Heart right ventricle (tissue), 16 donors: ENCODE results near the gene MEF2C. TPM values are rescaled to one million over a fixed set of nuclear protein-coding genes. Genes with fewer than 3 reads are reported as not detected.

ENCODE experiments used
- ATAC-seq, 8 donors: fragments of 200-7000 bp; cut with Tn5 transposase; one replicate each; pipeline ENCODE4 v1.9.1; 2020; ENCODE audit warnings: mild to moderate bottlenecking in 8 of 8, moderate library complexity in 8 of 8, moderate number of reproducible peaks in 1 of 8
- DNase-seq, 2 donors: peaks; one replicate each; pipeline ENCODE4 v3.0.0-alpha.2; 2020
- H3K27ac ChIP-seq, 10 donors: fragments of 200-600 bp; sonication (generic) in 2 of 10; one replicate each; pipeline versions ENCODE4 v1.5.0 to v1.8.0; 2020 to 2022; ENCODE audit warnings: mild to moderate bottlenecking in 3 of 10
- H3K27me3 ChIP-seq, 7 donors: fragments of 200-600 bp; one replicate each; pipeline ENCODE4 v1.8.0; 2021 to 2022; ENCODE audit warnings: mild to moderate bottlenecking in 2 of 7
- H3K36me3 ChIP-seq, 9 donors: fragments of 200-600 bp; sonication (generic) in 1 of 9; one replicate each; pipeline versions ENCODE4 v1.5.0 to v1.8.0; 2020 to 2022; ENCODE audit warnings: mild to moderate bottlenecking in 2 of 9
- H3K4me1 ChIP-seq, 9 donors: fragments of 200-600 bp; sonication (generic) in 1 of 9; one replicate each; pipeline versions ENCODE4 v1.5.0 to v1.8.0; 2020 to 2022; ENCODE audit warnings: mild to moderate bottlenecking in 4 of 9
- H3K4me3 ChIP-seq, 10 donors: fragments of 200-600 bp; sonication (generic) in 2 of 10; one replicate each; pipeline versions ENCODE4 v1.5.0 to v1.8.0; 2020 to 2022; ENCODE audit warnings: mild to moderate bottlenecking in 7 of 10, moderate library complexity in 2 of 10
- H3K9me3 ChIP-seq, 11 donors: fragments of 200-600 bp in 10 of 11; sonication (generic) in 2 of 11; one replicate each; pipeline versions ENCODE4 v1.5.0 to v1.8.0; 2013 to 2022; ENCODE audit warnings: mild to moderate bottlenecking in 2 of 11, control low read depth in 1 of 11, moderate library complexity in 1 of 11
- WGBS, 2 donors: extraction: QIAGEN DNeasy Blood & Tissue Kit; methylation state at CpG; one replicate each; pipeline ENCODE4 v1.1.7; 2013; ENCODE audit warnings: inconsistent platforms in 1 of 2; 5-methylcytosine and 5-hydroxymethylcytosine counted together
- intact Hi-C, 10 donors: fragments of 100-400 bp; cut with DNase I; formaldehyde crosslinking; loops; one replicate each; pipeline versions ENCODE4 v1.11.1 to v1.14.2; 2022
- polyA plus RNA-seq, 2 donors: library from polyadenylated mRNA; stranded (reverse); fragments of 200-250 nt; gene quantifications; one replicate each; pipeline ENCODE4 v1.2.3, GENCODE V29; 2013
- total RNA-seq, 10 donors: library from RNA; stranded (reverse); fragmentation: NEBNext Ultra II Directional in 3 of 10; extraction: Animal tissue kit (Norgen Biotek cat#: 25700) in 3 of 10; gene quantifications; one replicate each; pipeline versions ENCODE4 v1.2.1 to v1.2.4, GENCODE V29; 2021 to 2023
- TF ChIP-seq, protein P1 (sequence below), 9 donors: fragments of 200-600 bp; sonication (generic) in 2 of 9; IDR thresholded peaks; one replicate each; pipeline versions ENCODE4 v1.5.0 to v1.8.0; 2021 to 2022; ENCODE audit warnings: antibody characterized with exemption in 9 of 9, mild to moderate bottlenecking in 5 of 9, moderate library complexity in 1 of 9
- donor health status: Arrhythmogenic right ventricular cardiomyopathy.
- donor health status: ischemic (EF 13 %, LVEDD 7.1; RV severe dilation, severe dysfunction).
- donor health status: healthy with polysubstance abuse.
- donor health status: DM: no; HTN: yes; CAD: no.
- donor health status: DM: no; HTN: no; CAD: no.
- donor health status: ischemic (EF 25% LVEDD 6.9; RV normal size, moderate dysfunction).
- donor health status: ischemic (EF 25% LVEDD 5.7; RV mildly dilated, moderate dysfunction).
- donor health status: healthy.
- donor health status: DM: yes; HTN: yes; CAD: no.
- donor health status: Ischemic cardiomyopathy.
- donor health status: ischemic (EF 35%, LVEDD 5.7; RV mildly dilated, moderate dysfunction).
- donor health status: nonischemic (EF 11% LVEDD 7.7; RV severe dilation, severe dysfunction).
- donor health status: DM: yes; HTN: yes; CAD: no.
- donor health status: PGD.
- donor health status: ischemic (EF 29% LVEDD 5.4; RV normal size, mild dysfunction).
- donor health status: nonischemic (EF 23%, LVEDD 6.1; RV moderate dilation, normal function).

The MEF2C gene
- total and polyA plus RNA-seq, 12 donors = 11.2 to 88.7 (median 66.3) TPM

- Histone ChIP-seq H3K4me3 (peak overlapping the region in 7 of 10 donors; percentile 1 to 83 (median 69)), H3K9me3 (no peaks in the 10 kb centered on the region), H3K36me3 (no peaks in the 10 kb centered on the region), H3K4me1 (peaks cover 3 to 76% (median 54%) of the 10 kb centered on the region in 9 donors), H3K27ac (peak overlapping the region in 9 of 10 donors; percentile 24 to 95 (median 48)), H3K27me3 (no peaks in the 10 kb centered on the region)
- 18 to 22% methylated on average over 2 of the region's 2 CpGs for WGBS, 2 donors
- intact Hi-C loops = loop anchor here in 1 of 10 donors (5.0 kb wide), 1 partner anchor 36 kb away; no protein-coding TSS in a partner anchor
- TF ChIP-seq, protein P1, sequence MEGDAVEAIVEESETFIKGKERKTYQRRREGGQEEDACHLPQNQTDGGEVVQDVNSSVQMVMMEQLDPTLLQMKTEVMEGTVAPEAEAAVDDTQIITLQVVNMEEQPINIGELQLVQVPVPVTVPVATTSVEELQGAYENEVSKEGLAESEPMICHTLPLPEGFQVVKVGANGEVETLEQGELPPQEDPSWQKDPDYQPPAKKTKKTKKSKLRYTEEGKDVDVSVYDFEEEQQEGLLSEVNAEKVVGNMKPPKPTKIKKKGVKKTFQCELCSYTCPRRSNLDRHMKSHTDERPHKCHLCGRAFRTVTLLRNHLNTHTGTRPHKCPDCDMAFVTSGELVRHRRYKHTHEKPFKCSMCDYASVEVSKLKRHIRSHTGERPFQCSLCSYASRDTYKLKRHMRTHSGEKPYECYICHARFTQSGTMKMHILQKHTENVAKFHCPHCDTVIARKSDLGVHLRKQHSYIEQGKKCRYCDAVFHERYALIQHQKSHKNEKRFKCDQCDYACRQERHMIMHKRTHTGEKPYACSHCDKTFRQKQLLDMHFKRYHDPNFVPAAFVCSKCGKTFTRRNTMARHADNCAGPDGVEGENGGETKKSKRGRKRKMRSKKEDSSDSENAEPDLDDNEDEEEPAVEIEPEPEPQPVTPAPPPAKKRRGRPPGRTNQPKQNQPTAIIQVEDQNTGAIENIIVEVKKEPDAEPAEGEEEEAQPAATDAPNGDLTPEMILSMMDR (IDR thresholded peaks at IDR 0.05) = no peak
- ATAC-seq (peak in 5 of 8 donors; percentile 27 to 46 (median 34)), DNase-seq (no peak)
Observed at GRCh38 chr5:88877826-88878225, 5.2 kb downstream of the MEF2C start.

DNA sequence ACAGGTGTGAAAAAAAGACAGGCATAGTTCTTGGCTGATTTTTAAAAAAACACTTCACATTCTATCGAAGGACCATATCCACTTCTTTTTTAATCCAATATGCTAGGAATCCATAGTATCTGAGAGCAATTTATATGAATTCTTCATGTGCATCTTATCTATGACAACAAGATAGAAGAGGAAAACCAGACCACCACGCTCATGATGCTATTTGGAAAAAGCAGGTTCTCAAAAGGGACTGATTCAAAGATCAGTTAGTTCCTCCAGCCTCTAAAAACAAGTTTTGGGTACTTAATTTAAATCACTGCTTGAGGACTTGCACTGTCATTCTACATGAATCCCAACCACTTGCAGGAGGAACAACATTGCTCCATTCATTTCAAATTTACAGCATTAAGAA lies 6.3 kb downstream of the MEF2C start:
- DNase-seq (no peak), ATAC-seq (no peak)
- TF ChIP-seq, protein P1 (IDR thresholded peaks at IDR 0.05) = no peak
- H3K27me3 ChIP-seq = no peaks in the 10 kb centered on the region
- WGBS, 2 donors = 24 to 31% methylated on average over 2 of the region's 2 CpGs
- H3K9me3 ChIP-seq = no peaks in the 10 kb centered on the region
- peaks cover 3 to 85% (median 63%) of the 10 kb centered on the region in 9 donors for H3K4me1 ChIP-seq
- intact Hi-C loops = loop anchor here in 1 of 10 donors (5.0 kb wide), 1 partner anchor 34 kb away; no protein-coding TSS in a partner anchor
- H3K4me3 ChIP-seq = peak overlapping the region in 6 of 10 donors; percentile 12 to 83 (median 66)
- H3K27ac ChIP-seq = peak overlapping the region in 8 of 10 donors; percentile 24 to 95 (median 68)
- H3K36me3 ChIP-seq = no peaks in the 10 kb centered on the region

DNA sequence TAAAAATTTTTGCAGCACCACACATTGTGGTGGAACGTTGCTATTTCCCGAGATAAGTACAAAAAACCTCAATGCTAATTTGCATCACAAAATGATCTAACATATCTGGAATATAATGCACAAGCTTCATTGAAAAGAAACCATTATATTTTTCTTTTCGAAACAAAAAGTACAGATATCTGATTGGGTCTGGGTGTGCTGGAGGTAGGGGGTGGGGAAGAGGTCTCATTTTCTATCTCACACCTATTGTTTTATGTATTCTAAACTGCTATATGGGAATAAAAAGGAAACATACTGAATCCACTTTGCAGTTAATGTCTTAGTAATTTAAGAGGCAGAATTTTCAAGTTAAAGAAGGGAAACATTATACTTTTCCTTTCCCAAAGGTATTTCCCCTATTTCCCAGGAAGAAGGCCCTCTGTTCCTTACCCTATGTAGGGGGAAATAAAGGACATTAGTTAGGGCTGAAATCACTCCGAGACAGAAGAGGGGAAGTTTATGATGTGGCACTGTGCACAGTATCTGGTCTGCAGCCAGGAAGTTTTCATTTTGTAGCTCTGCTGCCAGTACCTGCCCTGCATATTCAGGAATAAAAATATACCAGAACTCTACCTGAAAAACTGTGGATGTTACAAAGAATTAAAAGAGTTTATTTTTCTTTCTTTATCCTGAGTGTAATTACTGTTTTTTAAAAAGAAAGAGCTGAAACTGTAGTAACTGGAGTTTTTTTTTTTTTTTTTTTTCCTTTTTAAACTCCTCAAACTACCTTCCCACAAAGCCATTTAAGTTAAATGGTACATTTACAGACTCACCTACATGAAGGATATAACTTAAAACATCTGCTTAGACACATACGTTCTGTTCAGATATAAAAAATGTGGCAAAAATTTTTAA lies 7.4 kb downstream of the MEF2C start:
- 24 to 27% methylated on average over 5 of the region's 5 CpGs for WGBS, 2 donors
- ATAC-seq = peak in 7 of 8 donors; percentile 45 to 74 (median 60)
- no peak for DNase-seq
- TF ChIP-seq, protein P1 (IDR thresholded peaks at IDR 0.05) = no peak
- peak overlapping the region in 6 of 10 donors; percentile 13 to 83 (median 49) for H3K4me3 ChIP-seq
- H3K4me1 ChIP-seq = peaks cover 3 to 95% (median 67%) of the 10 kb centered on the region in 9 donors
- intact Hi-C loops = loop anchor here in 1 of 10 donors (5.0 kb wide), 1 partner anchor 33 kb away; no protein-coding TSS in a partner anchor
- peaks cover 0 to 6% (median 0%) of the 10 kb centered on the region in 9 donors for H3K36me3 ChIP-seq
- H3K9me3 ChIP-seq = no peaks in the 10 kb centered on the region
- H3K27me3 ChIP-seq = no peaks in the 10 kb centered on the region
- H3K27ac ChIP-seq = peak overlapping the region in 7 of 10 donors; percentile 20 to 95 (median 87)

DNA sequence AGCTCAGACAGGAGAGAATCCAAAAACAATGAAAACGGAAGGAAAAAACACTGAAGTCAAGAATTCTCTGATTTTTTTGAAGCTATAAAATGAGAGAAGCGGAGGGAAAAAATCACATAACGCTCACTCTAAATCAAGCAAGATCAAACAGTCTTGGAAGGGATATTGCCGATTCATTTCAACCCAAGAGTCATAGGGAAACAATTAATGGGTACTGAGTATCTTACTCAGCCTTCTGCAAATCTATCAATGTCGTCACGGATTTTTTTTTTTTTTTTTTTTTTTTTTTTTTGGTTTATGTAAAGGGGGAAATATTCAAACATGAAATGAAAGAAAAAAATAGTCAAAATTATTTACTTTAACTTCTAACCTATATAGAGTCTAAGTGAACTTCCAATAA lies 9.5 kb downstream of the MEF2C start:
- TF ChIP-seq, protein P1 (IDR thresholded peaks at IDR 0.05) = no peak
- intact Hi-C loops = no loop called here
- Histone ChIP-seq H3K27ac (peak overlapping the region in 4 of 10 donors; percentile 23 to 46 (median 30)), H3K36me3 (peaks cover 0 to 6% (median 0%) of the 10 kb centered on the region in 9 donors), H3K4me3 (peak overlapping the region in 6 of 10 donors; percentile 3 to 31 (median 15)), H3K27me3 (no peaks in the 10 kb centered on the region), H3K9me3 (no peaks in the 10 kb centered on the region), H3K4me1 (peaks cover 3 to 90% (median 61%) of the 10 kb centered on the region in 9 donors)
- no peak for DNase-seq
- no peak for ATAC-seq
- WGBS, 2 donors = 62 to 65% methylated on average over 6 of the region's 6 CpGs
